ENCODE results near the gene CSNK2A3.
"Not testable (repeated sequence)": the region's sequence is repeated elsewhere in the genome, so short reads cannot be mapped to it uniquely, and the experiment has no call there.

CSNK2A3 gene

DNA sequence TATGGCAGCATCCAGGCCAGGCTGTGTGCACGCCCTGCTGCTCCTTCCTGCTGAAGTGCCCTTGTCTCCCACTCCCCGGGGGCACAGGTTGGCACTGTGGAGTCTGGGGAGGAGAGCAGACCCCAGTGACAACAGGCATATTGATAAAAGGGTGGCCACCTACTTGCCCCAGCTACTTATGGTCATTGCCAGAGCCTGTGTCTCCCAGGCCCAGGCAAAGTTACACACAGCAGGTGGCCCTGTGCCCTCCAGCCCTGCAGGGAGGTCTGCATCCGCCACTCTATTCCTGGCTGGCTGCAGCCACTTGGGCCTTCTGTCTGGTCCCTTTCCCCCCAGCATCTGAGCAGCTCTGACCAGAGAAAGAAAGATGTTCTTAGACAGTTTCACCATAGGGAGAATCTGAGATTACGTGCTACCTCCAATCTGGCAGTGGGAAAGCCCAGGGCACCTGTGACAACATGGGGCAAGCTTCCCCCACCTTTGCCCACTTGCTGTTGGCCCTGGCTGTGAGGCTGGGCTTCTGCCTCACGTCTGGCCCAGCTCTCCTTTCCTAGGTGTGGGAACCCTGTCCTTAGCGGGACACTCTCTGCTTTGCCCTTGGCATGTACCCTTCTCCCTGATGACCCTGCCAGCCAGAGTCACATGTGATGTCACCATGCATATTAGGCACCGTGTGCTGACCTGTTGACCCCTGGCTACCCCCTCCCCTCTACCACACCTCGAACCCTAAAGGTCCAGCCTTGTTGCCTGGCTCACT lies 25.3 kb upstream of the CSNK2A3 start:
- no peak for DNase-seq

DNA sequence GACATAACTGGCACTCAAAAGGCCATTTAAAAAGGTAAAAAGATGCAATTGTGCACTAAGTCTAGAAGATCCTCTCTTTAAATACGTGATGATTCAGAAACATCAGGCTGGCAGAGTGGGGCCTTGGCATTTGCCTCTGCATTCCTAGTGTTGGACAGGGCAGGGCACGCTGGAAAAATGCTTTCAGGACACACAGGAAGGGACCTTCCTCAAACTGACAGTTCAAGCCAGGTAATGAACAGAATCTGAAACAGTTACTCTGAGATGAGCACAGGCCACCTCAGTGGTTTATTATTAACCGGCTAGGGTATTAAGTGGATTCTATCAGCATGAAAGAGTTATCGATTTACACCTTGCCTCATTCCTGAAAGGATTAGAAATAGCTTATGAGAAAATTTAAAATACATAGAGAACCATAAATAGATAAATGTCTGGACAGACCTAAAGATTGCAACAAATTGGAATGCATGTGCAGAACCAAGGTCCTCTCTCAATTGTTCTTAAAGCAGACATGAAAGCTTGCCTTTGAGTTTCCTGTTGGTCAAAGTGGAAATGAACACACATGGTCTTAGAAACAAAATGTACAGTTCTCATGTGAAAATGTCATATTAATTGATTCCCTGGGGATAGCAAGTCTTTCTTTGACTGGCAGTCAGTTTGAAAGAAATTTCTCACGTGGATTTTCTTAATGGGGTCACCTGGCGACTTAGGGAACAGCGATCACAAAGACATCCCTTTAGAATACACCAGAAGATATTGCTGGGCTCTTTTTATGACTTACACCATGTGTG lies 21.5 kb upstream of the CSNK2A3 start:
- no peak for DNase-seq

DNA sequence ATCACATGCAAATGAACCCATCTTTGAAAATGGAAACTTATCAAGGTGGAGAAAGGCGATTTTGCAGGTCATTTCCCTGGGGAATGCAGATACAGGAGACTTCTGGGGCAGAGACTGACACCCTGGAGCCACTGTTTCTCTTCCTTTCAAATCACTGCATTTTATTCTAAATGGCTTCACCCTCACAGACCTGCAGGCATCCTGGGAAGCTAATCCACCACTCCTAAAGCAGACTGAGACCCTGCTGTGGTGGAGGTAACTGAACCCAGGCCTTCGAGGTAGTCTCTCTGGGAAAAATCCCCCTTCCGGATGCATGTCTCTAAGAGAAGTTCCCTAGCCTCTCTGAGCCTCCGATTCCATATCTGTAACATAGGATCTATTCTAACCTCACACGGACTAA lies 20.9 kb upstream of the CSNK2A3 start:
- DNase-seq = no peak

DNA sequence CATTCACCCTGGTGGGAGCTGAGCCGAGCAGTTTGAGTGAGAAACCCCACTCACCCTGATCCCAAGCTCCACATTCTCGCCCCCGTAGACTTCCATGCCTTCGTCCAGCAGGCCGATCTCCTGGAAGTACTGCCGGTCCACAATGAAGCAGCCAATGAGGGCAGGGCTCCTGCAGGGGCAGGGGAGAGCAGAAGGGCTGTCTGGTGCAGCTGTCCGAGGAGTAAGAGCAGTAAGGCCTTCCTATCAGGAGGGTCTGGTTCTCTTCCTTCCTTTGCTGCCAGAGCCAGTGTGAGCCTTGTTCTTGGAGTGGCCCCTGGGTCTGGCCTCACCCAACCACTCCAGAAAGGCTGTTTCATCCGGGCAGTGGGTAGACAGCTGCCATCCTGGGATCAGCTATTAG lies 19.4 kb upstream of the CSNK2A3 start:
- DNase-seq = no peak

DNA sequence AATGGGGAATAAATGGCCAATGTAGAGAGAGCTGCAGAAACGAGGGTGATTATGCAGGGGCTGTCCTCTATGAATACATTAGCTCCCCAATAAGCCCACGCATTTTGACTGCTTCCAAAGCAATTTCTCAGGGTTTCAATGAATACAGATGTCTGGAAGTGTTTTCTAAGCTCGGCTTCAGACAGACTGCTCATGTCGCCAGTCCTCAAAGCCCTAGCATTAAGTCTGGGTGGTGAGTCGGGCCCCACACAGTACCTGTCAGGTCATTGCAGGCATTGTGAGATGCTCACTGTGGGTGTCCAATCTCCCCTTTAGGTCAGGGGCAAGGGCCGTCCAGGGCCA lies 17.9 kb upstream of the CSNK2A3 start:
- no peak for DNase-seq

DNA sequence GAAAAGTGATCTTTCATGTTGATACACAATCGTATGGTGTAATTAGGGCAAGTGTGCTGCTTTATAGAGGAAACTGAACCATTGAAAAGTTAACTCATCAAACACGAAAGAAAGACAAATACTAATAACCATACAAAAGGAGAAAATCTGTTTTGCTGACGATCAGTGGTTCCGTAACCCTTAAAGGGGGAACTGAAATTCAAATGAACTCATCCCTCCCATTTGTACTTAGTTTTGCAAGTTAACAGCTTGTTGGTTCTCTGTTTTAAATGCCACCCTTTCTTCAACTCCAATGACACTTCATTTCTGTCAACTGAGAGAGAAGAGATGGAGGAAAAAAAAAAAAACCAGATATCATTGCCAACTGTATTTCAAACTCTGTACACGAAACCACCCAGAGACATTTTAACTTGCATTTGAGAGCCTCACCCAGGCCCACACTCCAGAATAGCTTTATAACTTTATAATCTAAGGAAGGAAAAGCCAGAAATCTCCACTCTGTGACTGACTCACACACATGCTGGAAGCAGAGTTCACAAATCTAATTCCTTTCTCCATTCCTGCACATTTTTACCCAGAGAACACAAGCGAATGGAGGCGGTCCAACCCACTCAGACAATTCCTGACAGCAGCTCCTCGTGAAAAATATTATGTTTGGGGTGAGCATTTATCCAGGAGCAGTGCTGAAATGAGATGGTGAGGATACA lies 17.4 kb upstream of the CSNK2A3 start:
- DNase-seq = no peak

DNA sequence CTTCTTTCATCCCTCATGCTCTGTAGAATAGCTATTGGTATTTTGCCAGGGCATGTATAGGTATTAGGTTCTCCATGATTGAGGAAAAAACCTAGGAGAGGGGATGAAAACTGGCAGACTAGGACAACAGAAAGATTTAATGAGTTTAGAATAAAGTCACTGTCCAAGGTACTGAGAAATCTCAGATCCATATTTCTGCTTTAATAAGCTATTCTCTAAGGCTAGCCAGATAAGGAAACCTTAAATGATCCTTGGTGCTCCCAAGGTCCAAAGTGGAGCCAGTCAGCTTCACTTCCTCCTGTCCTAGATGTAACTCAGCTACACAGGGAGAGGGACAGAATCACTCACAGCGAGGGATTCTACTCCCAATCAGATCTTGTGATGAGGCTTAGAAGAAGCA lies 13.7 kb upstream of the CSNK2A3 start:
- no peak for DNase-seq

DNA sequence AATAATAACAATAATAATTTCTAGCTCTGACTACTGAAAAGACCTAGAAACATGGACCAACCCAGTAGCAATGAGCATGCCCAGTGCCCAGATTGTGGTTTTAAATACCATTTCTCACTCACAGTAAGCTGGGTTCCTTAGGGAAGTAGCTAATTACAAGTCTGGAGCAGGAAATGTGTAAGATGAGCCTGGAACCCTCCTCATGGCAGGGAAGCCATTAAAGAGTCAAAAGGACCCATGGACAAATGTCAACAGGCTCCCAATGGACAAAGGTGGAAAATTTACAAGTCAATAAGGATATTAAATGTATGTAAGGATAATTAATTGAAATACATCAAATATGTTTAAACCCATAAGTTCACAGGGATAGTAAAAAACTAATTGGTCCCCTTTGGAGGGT lies 10.6 kb upstream of the CSNK2A3 start:
- no peak for DNase-seq

DNA sequence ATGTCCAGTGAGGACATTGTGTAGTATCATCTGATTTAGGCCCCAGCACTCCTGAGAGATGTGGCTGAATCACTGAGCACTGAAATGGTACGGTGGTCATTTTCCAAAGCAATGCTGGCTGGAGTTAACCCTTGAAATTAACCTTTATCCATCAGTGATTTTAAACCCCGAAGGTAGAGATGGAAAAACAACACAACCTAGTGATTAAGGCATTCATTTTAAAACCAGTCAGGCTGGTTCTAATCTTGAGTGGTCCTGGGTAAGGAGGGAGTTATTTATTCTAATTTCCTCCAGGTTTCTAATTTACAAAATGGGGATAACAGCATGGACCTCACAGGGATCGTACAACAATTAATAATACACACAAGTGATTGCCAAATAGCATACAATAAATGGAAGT lies 6.6 kb upstream of the CSNK2A3 start:
- DNase-seq = no peak

DNA sequence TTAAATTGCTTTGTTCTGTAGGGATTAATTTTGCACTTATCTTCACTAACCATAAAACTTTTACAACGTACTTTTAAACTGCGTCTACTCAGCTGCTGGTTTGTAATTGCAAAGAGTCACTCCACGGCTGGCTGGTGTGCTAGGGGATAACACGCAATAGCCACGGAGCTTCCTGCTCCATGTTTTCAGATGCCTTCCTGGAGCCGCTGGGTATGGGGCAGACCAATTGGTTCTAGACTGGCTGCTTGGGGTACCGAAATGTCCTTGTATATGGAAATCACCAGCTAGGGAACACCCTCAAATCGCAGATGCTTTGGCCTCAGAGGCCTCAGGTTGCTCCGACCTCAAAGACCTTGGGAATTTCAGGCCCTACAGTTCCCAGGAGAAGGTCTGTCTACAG lies 3.8 kb upstream of the CSNK2A3 start:
- no peak for DNase-seq

DNA sequence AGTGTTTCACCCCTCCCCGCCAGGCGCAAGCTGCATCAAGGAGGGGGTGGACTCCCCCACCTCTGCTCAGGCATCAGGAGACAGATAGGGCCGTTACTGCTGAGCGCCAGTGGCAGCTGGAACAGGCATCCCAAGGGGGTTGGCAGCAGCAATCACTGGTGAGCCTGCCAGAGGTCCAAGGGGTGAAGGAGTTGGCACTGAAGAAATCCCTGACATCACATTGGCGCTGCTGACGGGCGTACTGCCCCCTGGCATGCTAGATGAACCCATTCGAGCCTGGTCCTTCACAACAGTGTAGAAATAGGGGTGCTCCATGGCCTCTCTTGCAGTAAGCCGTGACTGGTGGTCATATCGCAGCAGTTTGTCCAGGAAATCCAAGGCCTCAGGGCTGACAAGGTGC lies 1.2 kb downstream of the CSNK2A3 start:
- DNase-seq = not testable (repeated sequence)

DNA sequence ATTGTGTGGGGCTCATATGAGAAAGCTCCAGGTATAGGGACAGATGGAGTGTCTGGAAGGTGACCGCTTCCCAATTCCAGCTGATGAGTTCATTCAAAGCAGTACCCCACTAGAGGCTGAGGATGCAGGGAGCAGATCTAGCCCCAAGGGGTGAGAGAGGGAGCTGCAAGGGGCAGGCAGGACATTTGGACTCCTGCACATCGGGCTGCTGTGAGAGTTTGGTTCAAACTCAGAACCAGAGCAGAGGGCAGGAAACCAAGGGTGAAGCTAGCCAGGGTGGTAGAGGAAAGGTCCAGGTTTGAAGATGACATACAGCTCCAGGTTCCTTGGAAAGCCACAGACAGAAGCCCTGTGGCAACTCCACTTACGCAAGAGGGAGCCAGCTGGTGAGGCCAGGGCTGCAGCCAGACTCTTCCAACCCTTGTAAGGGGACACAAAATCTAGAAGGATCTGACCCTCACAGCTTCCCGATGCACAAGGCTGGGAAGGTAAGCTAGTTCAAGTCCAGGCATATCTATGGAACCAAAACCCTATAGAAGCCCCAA lies 1.9 kb downstream of the CSNK2A3 start:
- no peak for DNase-seq

DNA sequence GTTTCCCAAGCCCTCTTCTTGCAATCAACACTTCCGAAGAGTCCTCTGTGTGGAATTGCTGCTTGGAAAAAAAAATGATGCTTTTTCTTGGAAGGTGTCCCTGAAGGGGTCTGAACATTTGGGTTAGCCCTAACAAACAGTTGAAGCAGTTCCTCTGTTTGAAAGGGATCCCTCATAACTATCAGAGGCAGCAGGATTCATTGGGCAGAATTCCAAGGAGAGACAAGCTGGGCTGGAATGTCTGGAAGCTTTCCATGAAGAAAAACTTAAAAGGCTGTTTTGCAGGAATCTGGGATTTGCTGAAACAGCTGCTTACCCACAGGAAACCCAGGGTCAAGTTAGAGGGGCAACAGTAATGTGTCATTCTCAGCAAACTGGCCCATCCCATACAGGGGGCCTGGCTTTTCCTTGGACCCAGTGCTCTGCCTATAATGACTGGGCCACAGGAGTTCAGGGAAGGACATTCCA lies 3.1 kb downstream of the CSNK2A3 start:
- no peak for DNase-seq

DNA sequence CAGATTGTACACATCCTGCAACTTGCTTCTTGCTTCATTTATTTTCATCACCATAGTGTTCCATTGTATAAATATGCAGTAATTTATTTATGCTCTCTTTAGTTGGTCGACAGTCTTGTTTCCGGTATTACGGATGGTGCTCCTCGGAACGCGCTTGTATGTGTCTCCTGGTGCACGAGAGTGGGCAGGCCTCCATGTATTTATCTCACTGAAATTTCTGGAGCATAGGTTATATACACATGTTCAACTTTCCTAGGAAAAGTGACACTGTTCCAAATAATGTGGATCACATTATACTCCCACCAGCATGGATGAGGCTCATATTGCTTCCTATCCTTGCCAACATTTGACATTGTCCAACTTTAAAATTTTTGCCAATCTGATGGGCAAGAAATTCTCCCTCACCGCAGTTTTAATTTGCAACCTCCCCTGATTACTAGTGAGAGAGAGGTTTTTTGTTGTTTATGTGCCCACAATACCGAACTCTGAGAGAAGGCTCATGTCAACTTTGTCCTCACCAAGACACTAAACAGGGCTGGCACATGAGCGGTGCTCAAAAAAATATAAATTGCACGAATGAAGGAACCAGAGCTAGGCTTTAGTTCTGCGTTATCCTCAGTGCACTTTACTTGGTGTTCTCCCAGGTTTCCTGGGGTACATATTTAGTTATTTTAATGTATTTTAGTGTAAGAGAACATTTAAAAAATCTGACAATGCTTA lies 3.8 kb downstream of the CSNK2A3 start:
- no peak for DNase-seq

DNA sequence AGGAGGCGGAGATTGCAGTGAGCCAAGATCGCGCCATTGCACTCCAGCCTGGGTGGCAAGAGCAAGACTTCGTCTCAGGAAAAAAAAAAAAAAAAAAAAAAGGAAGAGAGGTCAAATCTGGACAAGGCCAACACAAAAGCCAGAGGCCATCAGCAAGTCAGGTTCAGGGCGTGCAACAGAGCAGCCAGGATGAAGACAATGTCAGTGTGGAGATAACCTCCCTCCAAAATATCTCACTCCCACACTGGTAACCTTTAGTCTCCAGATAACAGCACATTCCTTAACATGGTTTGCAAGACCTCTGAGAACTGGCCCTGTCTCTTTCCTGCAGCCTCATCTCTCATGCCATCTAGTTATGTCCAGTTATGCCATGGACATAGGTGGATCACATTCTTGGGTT lies 4.7 kb downstream of the CSNK2A3 start:
- DNase-seq = no peak

DNA sequence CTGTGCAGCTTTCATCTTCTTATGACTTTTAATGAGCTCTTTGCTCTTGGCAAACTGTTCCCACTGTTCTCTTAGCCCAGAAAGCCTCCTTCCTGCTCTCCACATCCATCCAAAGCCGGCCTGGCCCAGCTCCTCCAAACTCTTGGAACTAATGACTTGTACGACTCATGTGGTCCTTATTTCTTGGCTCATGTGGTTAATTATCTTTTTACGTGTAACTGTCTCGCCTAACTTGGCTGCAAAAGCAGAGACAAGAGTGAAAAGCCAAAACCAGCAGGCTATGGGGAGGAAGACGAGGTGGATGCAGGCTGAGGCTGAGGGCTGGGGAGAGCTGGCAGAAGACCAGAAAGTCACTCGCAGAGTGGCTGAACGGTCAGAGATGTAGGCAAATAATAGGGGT lies 5.5 kb downstream of the CSNK2A3 start:
- no peak for DNase-seq

DNA sequence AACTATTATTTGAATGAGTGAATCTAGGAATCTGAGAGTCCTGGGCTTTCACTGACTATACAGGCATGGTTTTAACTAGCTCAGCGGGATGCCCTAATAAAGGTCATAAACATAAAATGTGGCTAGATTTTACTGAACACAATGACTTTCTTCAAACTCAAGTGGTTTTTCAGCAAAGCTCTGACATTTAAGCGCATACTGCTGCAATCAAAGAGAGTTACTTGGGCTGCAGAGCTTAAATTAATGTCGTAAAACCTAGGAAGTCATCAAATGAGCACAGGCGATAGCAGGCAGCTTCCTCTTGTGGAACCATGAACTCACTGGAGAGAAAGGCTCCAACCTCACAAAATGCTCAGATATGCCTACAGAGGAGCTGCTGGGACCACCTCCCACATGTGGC lies 6.7 kb downstream of the CSNK2A3 start:
- DNase-seq = no peak

DNA sequence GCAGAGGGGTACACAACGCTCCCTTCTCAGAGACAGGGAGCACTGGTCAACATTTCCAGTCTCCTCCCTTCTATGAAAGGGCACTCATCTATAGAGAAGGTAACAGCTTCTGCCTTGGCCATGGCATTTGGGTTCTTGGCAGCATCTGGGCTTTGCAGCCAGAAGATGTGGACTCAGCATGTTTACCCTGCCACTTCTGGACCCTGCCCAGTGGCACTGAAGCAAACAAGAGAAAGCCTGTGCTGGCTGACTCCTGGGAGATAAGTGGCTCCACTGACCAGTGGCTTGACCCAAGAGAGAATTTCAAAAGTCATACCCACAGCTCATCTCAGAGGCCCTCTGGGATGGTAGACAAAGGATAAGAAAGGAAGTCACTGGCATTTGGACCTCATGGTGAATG lies 8.0 kb downstream of the CSNK2A3 start:
- DNase-seq = no peak

DNA sequence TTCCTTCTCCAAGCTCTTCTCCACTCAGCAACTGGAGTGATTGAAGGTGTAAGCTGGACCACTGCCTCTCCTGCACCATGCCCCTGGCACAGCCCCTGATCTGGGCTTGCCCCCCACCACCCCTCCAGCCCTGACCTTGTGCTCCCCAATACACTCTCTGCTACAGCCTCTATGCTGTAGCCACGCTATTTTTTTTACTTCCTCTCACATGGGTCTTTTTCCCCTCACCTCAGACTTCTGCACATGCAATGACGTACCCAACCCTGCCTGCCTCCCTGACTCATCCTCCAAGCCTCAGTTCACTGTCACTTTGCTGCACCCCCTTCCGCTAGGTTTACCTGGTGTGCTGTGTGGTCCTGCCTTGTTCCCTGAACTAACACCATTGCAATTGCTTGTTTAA lies 9.0 kb downstream of the CSNK2A3 start:
- DNase-seq = no peak

DNA sequence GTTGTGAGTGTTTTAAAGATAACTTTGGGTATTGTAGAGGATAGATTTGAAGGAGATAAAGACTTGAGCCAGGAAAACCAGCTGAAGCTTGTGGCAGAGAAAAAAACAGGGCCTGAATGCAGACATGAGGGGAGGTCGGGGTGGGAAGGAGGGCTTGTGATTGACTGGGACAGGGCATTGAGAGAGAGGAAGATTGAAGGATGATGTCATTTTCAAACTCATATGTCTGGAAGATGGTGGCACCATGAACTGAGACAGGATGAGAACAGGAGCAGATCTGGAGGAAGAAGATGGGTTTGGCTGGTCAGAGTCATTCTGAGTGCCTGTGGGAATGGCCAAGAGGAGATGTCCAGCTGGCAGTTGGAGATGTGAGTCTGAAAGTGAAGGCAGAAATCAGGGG lies 14.7 kb downstream of the CSNK2A3 start:
- DNase-seq = no peak

DNA sequence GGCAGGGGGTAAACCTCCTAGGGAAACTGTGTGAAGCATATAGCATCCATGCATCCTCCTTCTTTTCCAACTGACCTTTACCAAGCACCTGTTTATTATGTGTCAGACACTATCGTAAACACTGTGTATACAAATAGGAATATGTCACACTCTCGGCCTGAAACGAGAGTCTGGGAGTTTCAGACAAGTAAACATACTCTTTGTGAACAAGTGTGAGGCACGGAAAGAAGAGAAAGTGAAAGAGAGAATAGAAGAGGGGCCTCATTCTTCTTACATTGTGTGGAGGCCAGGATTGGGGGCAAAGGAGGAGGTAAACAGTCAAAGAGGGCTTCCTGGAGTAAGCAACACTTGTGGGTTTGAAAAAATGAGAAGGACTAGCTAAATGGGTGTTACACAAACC lies 16.4 kb downstream of the CSNK2A3 start:
- no peak for DNase-seq

DNA sequence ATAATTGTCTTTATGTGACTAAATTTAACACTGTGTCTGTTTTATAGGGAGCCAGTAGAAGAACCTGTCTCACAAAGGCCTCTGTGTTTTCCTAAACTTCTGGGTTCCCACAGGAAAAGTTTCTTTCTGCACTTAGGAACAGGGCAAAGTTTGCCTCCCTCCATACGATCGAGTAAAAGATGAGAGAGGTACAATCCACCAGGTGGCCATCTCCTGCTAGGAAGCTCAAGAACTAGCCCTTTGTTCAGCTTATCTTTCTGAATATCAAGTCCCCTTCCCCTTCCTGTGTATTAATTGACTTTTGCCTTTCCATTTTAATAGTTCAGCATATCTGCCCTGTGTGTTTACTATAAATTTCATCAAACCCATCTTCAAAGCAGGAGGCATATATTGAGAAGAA lies 18.0 kb downstream of the CSNK2A3 start:
- no peak for DNase-seq

DNA sequence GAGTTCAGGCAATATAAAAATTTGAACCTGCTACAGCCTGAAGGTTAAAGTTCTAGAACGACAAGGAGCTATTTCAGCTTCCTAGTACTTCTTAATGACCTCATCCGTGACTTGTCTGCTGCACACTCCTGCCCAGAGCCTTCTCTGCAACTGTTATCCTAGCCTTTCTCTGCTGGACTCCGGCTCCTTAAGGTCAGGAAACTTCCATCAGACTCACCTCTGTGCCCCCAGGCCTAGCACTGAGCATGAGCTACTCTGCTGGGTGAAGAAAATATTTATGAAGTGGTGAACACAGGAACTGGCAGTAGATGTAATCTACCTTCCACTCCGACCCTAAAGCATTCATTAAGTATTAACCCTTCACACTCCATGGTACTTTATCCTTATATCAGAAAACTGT lies 18.4 kb downstream of the CSNK2A3 start:
- no peak for DNase-seq

Data from activated effector memory CD4-positive, alpha-beta T cell treated with Interleukin-2 at 50 U/mL for 16 hours (primary cell).